GM19193 (cell line): Measurements from ENCODE around the gene GPR158.

Experiments
- POLR2A ChIP-seq: IDR thresholded peaks from 4 replicates; pipeline ENCODE4 v1.6.1; 2011; ENCODE audit not compliant: insufficient read depth, insufficient read length; ENCODE audit errors: extremely low read depth

GPR158 gene

DNA sequence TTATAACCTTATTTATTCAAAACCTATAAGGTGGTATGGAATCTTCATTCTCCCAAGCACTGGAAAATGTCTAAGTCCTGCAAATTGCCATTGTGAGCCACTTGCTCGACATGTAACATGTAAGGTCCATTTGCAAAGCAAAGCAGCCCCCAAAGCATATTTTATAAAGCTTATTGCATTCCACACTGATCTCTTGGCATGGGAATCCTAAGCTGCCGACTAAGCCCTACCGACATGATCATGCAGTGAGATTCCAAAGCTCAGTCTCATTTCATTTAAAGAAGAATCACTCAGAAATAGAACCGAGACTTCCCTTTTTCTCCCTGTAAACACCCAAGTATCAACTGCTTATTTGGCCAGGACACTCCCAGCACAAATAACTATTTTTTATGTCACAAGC, 425.9 kb downstream of the GPR158 start:
- TF ChIP-seq POLR2A: no peak

DNA sequence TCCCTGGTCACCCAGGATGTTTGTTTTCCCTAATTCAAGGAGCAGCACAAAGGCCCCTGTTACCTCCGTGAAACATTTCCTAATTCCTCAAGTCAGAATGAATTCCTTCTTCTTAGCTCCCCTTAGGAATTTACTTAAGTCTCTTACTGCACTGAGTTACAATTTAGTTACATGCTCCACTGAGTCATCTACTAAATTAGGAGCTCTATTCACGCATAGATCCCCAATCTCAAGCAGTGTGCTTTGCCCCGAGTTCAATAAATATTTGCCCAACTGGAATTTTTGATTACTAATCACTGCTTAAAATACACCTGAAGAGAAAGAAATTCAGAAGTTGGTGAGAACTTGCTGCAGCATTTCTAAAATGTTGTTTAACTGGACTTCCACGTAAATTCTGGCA, 429.8 kb downstream of the GPR158 start:
- no peak for TF ChIP-seq POLR2A

DNA sequence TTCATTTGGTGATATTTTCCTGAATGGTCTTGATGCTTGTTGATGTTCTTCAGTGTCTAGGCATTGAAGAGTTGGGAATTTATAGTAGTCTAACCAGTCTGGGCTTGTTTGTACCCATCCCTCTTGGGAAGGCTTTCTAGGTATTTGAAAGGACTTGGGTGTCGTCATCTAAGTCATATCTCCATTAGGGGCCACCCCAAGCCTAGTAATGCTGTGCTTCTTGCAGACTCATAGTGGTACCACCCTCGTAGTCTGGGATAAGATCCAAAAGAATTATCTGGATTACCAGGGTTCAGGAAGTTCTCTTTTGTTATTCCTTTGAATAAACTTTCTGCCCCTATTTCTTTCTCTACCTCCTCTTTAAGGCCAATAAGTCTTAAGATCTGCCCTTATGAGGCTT, 439.9 kb downstream of the GPR158 start:
- no peak for TF ChIP-seq POLR2A

DNA sequence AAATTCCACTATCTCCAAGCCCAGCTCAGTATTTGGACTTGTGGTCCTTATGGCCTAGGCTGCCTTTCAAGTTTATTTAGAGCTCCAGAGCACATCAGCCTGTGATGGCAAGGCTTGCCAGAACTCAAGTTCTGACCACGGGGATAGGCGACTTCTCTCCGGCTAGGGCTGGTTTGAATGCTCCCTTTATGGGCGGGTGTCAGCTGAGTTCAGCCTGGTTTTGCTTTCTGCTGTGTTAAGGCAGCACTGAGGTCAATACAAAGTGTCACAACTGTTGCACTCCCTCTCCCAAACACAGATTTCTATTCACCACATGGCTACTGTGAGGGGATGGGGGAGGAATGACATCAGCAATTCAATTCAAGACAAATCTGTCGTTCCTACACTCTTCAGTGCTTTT, 441.1 kb downstream of the GPR158 start:
- no peak for TF ChIP-seq POLR2A

DNA sequence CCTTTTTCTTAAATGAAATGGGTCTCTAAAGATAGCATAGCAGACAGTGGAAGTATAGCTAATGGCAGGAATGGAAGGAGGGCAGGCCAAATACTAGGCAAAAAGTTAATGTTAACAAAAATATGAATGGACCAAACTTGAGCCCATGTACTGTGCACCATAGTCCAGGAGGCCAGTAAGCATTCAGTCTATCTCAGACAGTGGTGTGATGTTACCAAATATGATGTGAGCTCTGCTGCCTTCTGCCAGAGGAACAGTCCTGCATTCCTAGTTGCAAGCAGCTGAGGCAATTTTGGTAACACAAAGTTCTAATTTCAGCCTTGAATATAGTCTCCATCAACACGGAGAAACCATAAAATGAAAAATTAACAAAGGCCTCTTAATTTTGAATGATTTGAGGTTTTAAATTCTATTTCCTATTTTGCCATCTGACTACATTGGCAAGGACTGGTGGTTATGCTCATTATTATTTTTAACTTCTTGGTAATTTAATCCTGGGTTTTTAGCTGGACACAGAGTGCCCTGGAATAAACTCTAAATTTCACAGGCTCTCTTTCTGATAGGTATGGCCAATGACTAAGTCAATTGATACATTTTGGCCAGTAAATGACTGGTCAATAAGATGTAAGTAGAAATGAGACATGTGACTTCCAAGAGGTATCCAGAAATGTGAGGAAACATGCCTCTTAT, 442.2 kb downstream of the GPR158 start:
- no peak for TF ChIP-seq POLR2A

DNA sequence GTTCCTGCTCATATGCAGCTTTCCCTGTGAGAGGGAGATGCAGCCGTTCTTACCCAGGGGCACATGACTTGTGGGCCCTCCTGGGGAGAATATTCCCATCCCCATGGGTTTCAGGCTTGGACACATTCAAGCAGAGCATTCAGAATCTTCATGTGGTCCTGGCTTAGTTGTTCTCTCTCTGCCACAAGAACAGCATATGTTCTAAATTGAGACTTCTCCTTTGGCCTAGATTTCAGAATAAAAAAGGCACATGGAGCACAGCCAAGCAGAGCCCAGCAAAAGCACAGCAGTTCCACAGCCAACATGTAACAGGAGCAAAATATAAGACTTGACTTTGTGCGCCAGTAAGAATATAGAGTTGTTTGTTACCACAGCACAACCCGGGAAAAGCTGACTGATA, 452.8 kb downstream of the GPR158 start:
- TF ChIP-seq POLR2A: no peak

DNA sequence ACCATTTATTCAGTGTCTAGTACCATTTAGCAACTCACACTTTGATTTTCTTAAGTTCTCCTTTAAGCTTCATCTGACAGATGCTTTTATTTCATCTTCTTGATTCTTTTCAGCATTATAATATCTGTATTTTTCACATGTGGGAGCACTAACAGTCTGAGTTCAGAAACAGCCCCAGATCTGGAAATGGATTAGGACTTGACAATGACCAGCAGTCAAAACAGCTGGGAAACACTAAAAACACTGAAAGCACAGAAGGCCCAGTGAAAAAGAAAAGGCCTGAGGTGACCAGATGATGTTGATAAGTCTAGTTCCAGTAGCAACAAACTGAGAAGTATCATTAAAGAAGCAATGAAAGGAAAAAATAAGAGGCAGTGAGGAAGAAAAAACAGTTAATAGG, 454.5 kb downstream of the GPR158 start:
- no peak for TF ChIP-seq POLR2A

DNA sequence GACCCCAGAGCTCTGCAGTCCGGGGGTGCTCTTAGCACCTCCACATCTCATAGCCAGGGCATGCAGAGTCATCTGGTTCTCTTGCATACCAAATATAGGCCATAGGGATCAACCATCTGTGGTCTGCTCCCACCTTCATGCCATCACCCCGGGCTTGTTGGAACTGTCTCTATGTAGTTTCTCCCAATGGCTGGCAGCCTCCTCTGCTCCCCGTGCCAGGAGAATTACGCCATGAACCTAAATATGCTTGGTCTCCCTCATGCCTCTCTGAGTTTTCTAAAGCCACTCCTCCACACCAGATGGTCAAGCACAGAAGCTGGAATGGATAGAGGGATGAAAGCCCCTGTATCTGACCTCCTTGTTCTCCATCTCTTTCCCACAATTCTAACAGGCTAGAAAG, 456.7 kb downstream of the GPR158 start:
- TF ChIP-seq POLR2A: no peak

DNA sequence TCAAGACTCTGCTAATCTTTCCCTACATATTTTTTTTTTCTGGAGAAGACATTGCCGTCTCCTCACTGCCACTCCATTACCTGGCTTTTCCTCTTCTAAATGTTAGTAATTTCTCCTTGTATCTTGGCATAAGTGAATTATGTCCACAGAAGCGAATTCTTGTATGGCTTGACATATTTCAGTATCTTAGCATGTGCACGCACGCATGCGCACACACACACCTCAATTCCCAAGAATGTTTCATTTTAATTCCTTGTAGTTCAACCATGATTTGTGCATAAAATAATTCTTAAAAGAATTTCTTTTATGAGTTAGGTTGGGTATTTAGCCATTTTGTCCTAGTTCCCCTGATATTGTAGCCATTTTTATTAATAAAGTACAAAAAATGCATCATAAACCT, 458.0 kb downstream of the GPR158 start:
- no peak for TF ChIP-seq POLR2A

DNA sequence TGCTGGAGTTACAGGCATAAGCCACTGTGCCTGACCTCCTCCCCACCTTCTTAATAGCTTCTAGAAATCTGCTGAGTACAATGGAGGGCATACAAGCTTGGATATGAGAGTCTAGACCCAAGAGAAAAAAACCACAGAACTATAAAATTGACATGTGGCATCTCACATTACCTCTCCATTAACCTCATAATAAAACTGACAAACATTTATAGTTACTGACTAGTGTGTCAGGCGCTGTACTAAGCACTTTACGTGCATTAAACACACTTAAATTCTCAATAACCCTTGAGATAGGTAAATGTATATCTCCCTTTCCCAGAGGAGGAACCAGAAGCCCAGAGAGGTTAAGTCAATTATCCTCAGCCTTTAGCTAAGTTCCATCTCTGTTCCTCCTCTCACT, 458.7 kb downstream of the GPR158 start:
- no peak for TF ChIP-seq POLR2A

DNA sequence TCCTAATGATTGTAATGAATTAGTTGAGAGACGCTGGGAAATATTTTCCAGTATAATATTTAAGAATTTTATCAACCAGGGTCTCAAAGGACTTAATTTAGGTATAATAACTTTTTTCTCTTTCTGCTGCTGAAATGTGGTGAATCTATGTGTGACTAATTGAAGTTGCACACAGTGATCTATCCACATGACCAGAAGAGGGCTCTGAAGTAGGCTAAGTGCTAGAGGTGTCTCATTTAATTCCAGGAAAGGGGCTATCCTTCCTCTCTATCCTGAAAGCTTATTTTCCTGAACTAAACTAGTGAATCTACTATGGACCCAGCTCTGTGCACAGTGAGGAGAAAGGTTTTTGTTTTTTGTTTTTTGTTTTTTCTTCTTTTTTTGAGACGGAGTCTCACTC, 464.8 kb downstream of the GPR158 start:
- TF ChIP-seq POLR2A: no peak

DNA sequence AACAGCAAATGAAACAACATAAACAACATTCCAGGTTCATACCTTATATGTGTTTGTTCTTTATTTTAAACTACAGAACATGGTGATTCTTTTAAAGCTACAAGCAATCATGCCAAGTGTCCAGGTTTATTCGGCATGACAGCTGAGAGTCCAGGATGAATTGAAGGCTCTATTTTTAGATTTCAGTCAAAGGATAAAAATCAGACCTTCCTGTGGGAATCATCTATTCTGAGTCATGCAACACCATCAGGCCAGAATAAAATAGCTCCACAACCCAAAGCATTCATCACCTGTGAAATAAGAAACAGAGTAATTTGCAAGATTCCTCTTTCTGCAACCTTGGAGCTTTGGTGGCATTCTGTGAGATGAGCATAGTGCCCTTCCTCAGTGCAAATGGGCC, 466.8 kb downstream of the GPR158 start:
- TF ChIP-seq POLR2A: no peak

DNA sequence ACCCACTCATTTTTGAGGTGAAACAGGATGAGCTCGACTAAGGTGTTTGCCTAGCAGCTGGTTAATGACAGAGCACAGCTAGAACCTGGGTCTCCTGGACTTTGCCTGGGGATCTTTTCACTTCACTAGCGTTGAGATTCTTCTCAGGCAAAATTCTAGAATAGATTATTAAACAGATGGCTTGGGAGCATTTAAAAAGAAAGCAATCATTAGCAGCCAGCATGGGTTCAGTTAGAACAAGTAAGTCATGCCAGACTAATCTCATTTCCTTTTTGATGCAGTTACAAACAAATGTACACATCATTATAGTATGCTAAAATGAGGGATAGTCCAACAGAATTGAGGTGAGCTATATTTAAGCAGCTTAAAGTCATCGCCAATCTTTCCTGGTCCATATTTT, 467.9 kb downstream of the GPR158 start:
- TF ChIP-seq POLR2A: no peak

DNA sequence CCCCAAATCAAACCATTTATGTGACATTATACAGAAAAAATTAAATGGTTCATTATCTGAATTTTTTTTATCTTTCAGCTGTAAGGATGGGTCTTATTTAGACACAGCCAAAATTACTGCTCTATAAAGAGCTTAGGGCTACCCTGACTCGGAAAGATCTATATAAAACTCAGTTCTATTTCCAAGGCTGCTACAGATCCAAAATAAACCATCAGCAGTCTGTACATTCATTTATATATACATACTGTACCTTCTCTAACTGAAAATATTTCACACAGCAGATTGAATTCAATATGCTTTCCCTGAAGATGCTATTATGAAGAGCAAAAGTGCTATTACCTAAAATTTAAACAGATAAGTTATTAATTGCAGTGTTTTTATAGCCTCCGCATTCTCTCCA, 471.6 kb downstream of the GPR158 start:
- TF ChIP-seq POLR2A: no peak

DNA sequence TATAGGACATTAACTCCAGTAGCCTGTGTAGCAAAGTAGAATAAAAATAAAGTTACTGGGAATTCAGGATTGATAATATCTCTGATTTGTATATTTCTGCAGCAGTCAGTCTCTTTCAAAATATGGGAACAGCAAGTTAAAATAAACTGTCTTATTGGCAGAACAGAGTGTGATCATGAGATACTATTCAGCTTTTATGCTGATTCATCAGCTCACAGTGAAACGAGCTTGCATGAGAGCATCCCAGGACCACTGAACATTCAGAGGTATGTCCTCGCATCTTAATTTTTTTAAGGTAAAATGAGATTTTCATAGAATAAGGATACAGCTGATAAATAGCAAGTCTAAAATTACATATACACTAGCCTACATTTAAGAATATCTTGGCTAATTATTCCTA, 476.7 kb downstream of the GPR158 start:
- no peak for TF ChIP-seq POLR2A
